ENCODE data around the gene EFCAB8.
"Not testable (repeated sequence)": the region's sequence is repeated elsewhere in the genome, so short reads cannot be mapped to it uniquely, and the experiment has no call there.

Gene EFCAB8

DNA sequence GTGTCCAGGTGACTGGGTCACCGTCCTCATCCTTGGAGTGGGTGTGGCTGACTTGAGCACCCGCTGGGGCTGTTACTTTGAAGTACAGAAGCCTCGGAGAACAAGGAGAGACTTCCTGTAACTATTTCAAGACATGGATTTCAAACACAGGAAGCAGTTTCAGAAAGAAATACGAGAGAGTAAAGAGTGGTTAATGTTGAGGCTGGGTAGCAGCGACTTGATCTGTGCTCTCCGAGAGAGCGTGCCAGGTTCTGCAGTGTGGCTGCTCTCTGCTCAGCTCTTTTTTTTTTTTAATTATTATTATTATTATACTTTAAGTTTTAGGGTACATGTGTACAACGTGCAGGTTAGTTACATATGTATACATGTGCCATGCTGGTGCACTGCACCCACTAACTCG, 17.5 kb upstream of the EFCAB8 start:
- Histone ChIP-seq H3K4me3 (no peak overlapping the region), H3K27ac (no peak overlapping the region)

DNA sequence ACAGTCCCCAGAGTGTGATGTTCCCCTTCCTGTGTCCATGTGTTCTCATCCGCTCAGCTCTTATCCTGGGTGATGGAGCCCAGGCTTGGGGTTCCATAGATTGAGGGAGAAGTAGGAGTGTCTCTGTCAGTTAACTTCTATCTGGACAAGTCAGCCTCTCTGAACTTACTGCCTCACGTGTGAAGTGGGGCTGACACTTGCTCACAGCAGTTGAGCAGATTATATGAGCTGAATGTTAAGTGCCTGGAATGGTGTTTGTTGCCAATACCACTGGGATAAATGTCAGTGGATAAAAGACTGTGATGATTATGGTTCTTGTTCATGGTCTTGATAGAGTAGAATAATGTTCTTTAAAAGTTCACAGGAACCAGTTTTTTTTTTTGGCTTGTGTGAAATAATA, 17.1 kb upstream of the EFCAB8 start:
- Histone ChIP-seq H3K27ac (no peak overlapping the region), H3K4me3 (no peak overlapping the region)

DNA sequence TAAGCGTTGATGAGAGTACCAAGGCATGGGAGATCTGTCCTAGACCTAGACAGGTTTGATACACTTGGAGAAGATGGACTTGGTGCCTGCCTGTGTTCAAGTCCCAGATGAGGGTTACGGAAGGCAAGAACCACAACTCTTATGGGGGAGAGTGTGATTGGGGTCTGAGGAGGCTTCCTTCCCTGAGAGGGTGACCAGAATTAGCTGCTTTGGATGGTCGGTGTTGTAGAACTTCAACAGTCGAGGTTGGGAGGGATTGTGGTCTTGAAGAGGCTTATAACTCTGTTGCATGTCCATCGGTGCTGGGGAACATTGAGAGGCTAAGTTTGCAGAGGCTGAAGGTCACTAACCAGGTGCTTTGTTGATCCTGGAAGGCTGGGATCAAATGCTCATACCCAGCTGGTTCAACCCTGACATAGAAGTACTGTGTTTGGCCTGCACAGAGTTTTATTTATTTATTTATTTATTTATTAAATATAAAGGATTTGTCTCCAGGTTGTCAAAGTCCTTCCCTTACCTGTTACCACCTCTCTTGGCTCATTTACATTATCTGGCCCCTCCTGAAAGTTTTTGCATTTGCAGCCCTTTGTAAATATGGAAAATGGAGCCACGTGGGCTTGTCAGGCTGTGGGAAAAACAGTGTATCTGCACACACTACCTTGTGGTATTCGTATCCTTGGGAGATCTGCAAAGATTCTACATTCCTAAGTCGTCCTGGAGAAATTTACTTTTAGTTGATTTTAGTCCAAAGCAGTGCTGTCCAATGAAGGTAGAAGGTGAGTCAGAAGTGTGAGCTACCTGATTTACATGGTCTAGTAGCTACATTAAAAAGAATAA, 15.8 kb upstream of the EFCAB8 start:
- Histone ChIP-seq H3K27ac (no peak overlapping the region), H3K4me3 (no peak overlapping the region)

DNA sequence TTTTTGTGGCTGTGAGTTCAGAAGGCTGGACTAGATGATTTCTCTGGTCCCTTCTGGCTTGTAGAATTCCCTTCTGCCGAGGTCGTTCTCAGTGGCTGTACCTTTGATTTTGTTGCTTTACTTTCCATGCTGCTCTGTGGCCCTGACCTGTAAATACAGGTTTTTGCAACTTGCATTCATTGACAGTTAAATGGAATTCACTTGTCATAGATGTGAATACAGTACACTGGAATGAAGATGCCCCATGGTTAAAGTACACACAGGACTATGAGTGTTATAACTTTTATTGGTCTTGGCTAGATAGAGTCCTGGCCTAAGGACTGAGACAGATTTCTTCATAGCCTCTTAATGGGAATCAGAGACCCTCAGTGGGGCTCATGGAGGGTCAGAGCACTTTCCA, 12.9 kb upstream of the EFCAB8 start:
- H3K4me3 ChIP-seq, result no peak overlapping the region
- no peak overlapping the region for H3K27ac ChIP-seq

DNA sequence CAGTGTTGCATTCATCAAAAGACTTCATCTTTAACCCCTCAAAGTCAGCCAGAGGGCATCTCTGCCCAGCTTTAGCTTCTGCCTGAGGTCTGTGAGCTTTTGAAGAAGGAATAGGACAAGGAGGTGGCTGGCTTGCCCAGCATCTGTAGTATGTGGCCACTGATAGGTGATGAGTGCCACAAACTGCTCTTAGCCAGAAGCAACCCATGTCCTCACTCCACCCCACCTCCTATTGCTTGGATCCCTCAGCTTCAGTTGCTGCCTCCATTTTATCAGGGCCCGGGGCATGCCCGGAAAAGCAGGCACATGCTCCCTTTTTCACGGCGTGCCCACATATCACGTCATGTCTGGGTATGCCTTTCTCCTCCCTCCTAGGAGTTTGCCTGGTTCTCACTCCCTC, 11.9 kb upstream of the EFCAB8 start:
- no peak overlapping the region for H3K4me3 ChIP-seq
- no peak overlapping the region for H3K27ac ChIP-seq

DNA sequence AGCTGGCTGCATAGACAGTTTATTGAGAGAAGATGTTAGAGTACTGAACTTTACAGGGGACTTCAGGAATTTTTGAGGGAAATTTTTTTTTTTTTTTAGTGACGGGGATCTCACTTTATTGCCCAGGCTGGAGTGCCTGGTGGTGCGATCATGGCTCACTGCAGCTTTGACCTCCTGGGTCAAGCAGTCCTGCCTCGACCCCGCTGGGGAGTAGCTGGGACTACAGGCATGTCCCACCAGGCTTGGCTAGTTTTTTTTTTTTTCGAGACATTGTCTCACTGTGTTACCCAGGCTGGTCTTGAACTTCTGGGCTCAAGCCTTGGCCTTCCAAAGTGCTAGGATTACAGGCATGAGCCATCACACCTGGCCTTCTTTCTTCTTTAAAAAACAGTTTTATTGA, 10.8 kb upstream of the EFCAB8 start:
- Histone ChIP-seq H3K4me3 (no peak overlapping the region), H3K27ac (no peak overlapping the region)

DNA sequence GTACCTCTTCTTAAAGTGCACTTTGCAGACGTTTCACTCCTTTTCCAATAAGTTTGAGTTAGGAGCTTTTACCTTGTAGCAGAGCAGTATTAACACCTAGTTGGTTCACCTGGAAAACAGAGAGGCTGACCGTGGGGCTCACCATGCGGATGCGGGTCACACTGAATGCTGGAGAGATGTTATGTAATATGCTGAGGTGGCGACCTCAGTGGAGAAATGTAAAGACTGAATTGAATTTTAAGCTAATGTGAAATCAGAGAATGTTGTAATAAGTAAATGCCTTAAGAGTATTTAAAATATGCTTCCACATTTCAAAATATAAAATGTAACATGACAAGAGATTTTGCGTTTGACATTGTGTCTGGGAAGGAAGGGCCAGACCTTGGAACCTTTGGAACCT, 9.9 kb upstream of the EFCAB8 start:
- no peak overlapping the region for H3K27ac ChIP-seq

DNA sequence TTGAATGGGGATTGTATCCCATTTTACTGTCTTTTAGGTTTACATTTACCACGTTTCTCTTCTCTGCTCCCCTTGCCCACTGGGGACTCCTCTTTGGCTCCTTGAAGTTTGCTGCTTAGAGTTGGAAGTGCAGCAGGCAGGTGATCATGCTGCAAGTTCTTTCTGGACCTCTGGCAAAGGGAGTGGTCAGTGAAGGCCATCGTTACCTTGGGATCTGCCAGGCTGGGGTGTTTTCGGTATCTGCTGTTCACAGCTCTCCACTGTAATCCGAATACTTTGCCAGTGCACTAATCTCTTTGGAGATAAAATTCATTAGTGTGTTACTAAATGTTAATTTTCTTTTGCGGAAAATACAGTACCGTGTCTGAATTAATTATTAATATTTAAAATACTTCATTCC, 9.1 kb upstream of the EFCAB8 start:
- H3K27ac ChIP-seq, result no peak overlapping the region
- no peak overlapping the region for H3K4me3 ChIP-seq

More for the DNA sequence above, 9.9 kb upstream of the EFCAB8 start:
- H3K4me3 ChIP-seq, result no peak overlapping the region

DNA sequence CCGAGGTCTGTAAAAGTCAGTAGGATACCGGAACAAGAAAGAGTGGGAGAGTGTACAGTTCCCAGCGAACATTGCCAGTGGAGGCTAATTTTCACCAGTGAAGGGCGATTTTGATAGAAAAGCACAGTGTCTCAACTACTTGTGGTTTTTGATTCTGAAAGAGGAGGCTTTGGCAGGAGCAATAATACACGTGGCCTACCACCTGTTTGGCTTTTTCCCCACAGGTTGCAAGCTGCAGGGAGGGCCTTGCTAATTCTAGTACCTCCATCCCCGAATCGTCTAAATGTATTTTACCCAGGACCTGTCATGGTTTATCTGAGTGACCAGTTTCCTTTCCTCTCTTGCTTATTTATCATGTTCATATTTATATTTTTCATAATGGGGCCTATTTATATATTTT, 3.3 kb upstream of the EFCAB8 start:
- H3K27ac ChIP-seq, result no peak overlapping the region
- H3K4me3 ChIP-seq, result no peak overlapping the region

DNA sequence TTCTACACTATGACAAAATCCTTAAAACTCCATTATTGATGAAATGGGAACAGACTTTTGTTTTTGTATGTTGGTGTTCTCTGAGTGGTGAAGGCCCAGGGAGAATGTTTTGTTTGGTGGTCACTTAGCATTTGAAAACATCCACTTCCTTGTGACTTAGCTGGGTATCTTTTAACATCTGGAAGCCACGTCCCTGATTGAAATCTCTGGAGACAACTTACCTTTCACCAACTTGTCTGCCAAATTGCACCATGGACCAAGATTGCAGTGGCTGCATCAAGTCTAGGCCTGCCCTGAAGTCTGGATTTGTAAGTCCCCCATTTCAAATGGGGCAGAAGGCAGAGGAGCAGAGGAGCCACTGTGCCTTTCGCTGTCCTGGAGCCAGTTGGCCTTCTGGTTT, 534 bp upstream of the EFCAB8 start:
- no peak overlapping the region for H3K4me3 ChIP-seq
- H3K27ac ChIP-seq, result no peak overlapping the region

DNA sequence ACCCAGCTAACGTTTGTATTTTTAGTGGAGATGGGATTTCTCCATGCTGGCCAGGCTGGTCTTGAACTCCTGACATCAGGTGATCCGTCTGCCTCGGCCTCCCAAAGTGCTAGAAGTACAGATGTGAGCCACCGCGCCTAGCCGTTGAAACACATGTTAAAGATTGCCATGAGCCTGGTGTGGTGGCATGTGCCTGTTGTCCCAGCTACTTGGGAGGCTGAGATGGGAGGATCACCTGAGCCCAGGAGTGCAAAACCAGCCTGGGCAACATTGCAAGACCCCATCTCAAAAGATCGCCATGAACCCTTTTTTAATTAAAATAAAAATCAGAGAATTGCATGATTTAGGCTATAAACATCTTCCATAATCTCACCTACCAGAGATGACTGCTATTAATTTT, 2.7 kb downstream of the EFCAB8 start:
- H3K4me3 ChIP-seq, result no peak overlapping the region
- no peak overlapping the region for H3K27ac ChIP-seq

DNA sequence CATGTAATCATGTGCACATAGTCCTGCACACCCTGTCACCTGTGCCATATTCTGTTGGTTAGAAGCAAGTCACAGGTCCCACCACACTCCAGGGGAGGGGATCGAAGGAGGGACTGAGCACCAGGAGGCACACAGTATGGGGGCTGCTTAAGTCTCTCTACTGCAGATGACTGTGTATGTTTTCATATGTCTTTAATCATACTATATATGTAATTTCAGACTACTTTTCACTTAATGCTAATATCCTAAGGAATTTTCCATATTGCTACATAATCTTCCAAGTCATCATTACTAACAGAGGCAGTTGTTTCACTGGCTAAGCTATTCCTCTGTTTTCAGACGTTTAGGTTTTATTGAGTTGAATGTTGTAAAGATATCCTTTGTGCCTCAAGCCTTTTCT, 10.8 kb downstream of the EFCAB8 start:
- H3K27ac ChIP-seq, result no peak overlapping the region
- no peak overlapping the region for H3K4me3 ChIP-seq

DNA sequence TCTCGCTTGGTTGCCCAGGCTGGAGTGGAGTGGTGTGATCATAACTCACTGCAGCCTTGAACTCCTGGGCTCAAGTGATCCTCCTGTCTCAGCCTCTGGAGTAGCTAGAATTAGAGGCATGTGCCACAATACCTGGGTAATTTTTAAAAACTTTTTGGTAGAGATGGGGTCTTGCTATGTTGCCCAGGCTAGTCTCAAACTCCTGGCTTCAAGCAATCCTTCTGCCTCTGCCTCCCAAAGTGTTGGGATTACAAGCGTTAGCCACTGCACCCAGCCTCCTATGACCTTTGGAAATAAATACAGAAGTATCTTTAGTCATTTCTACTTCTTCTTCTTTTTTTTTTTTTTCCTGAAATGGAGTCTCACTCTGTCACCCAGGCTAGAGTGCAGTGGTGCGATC, 11.8 kb downstream of the EFCAB8 start:
- not testable (repeated sequence) for H3K27ac ChIP-seq

DNA sequence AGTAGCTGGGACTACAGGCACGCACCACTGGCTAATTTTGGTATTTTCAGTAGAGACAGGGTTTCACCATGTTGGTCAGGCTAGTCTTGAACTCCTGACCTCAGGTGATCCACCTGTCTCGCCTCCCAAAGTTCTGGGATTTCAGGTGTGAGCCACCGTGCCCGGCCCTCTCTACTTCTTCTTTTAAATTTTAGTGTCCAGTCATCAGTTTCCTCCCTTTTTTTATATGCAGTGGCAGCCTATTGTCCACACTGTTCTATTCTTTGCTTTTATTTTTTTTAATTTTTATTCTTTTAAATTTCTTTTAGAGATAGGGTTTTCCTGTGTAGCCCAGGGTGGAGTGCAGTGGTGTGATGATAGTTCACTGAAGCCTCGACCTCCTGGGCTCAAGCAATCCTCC, 12.3 kb downstream of the EFCAB8 start:
- Histone ChIP-seq H3K4me3 (no peak overlapping the region), H3K27ac (no peak overlapping the region)

More for the DNA sequence above, 11.8 kb downstream of the EFCAB8 start:
- not testable (repeated sequence) for H3K4me3 ChIP-seq

DNA sequence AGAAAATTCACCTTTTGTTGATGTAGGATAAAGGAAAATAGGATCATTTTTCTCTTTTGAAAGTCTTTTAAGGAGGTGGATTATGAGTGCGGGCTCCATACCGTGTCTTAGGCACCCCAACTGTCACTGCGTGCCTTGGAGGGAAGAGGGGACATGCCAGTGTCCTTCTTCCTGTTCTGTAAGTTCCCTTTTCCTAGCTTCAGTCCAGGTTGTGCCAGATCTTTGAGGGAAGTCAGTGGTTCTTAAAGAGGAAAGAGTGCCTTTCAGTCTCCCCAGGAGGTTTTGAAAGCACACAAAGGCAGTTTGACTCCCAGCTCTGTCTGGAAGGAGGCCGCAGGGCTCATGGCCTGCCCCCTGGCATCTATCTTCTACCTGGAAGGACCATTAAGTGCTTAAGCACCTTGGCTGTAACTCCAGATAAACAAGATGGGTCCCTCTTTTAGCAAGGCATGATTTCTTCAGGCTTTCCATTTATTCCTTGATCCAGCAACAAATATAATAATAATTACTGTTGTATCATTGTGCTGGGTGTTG, 13.0 kb downstream of the EFCAB8 start:
- Histone ChIP-seq H3K4me3 (no peak overlapping the region), H3K27ac (no peak overlapping the region)

DNA sequence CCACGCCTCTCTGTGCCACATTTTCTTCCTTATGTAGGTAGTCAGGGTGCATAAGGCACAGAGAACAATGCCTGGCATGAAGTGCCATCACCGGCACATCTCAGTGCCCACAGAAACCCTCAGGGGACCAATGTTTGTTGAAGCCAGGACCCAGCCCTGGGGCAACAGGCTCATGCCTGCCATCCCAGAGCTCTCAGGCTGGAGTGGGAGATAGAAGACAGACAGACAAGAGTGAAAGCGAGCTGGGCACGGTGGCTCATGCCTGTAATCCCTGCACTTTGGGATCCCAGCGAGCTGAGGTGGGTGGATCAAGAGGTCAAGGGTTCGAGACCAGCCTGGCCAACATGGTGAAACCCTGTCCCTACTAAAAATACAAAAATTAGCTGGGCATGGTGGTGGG, 13.5 kb downstream of the EFCAB8 start:
- Histone ChIP-seq H3K27ac (no peak overlapping the region), H3K4me3 (no peak overlapping the region)

DNA sequence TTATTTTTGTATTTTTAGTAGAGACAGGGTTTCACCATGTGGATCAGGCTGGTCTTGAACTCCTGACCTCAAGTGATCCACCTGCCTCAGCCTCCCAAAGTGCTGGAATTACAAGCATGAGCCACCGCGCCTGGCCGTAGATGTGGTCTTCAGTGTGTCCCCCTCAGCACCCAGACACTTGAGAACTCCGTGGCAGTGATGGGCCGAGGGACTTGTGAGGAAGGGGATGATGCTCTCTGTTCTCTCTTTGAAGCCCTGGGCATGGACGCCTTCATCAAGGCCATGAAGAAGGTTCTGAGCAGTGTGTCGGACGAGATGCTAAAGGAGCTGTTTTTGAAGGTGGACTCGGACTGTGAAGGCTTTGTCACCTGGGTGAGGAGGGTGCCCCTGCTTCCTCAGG, 16.9 kb downstream of the EFCAB8 start:
- no peak overlapping the region for H3K4me3 ChIP-seq
- no peak overlapping the region for H3K27ac ChIP-seq

DNA sequence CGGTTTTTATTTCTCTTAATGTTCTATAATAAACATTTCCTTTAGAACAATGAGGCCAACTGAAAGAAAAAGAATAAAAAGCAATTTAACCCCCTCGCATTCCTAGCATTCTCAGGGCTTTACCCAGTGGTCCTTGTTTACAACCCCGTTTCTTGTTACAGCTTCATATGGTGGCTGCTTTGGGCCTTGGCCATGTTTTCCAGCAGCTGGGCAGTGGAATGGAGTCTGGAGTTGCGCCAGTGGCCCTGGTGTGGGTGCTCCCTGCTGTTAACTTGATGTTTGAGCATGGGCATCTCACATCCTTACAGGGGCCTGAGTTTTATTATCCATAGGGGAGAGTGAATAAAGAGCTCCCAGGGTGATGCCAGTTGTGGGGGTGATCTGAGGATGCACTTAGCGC, 18.8 kb downstream of the EFCAB8 start:
- Histone ChIP-seq H3K4me3 (no peak overlapping the region), H3K27ac (no peak overlapping the region)

DNA sequence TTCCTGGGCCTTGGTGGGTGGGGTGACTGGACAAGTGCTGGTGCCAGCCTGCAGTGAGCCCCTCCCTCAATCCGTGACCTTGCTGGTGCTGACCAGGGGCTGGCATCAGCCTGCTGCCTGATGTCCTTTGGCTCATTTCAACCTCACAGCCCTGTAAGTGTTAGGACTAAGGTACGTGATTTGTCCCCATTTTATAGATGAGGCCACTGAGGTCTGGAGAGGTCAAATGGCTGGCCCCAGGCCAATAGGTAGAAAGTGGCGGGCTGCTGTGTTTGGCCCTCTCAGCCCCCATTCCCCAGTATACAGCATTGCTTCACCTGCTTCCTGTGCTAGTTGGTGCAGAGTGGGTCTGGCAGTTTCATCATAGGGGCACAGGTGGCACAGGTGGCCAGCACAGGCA, 20.1 kb downstream of the EFCAB8 start:
- H3K4me3 ChIP-seq, result no peak overlapping the region
- no peak overlapping the region for H3K27ac ChIP-seq

DNA sequence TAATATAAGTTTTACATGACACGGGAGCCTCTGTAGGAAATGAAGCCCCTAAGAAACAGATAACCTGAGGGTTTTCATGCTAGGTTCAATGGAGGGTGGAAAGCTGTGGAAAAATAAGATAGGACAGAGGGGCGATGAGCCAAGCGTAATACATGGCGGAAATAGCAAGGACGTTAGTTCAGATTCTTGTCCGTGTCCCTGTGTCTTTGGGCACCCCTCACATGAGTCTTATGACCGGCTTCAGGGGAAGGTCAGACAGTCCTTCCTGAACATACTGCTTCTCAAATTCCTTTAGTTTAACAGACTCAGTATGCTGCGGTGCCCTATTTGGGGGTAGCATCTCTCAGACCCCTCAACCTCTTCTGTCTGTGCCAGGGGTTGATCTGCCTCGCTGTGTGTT, 20.8 kb downstream of the EFCAB8 start:
- Histone ChIP-seq H3K4me3 (no peak overlapping the region), H3K27ac (no peak overlapping the region)

DNA sequence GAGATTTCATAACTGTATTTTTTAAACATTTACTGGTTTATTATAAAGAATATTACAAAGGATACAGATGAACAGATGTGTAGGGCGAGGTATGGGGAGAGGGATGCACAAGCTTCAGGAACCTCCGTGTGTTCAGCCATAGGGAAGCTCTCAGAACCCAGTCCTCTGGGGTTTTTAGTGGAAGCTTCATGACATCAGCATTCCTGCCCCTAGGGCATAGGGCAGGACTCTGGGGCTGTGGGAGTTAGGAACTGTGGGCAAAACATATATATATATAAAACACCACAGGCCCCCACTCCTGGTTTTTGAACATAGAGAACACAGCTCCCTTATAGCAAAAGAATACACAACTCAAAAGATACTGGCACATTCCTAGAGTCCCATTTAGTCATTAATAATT, 21.9 kb downstream of the EFCAB8 start:
- H3K27ac ChIP-seq, result no peak overlapping the region
- no peak overlapping the region for H3K4me3 ChIP-seq

DNA sequence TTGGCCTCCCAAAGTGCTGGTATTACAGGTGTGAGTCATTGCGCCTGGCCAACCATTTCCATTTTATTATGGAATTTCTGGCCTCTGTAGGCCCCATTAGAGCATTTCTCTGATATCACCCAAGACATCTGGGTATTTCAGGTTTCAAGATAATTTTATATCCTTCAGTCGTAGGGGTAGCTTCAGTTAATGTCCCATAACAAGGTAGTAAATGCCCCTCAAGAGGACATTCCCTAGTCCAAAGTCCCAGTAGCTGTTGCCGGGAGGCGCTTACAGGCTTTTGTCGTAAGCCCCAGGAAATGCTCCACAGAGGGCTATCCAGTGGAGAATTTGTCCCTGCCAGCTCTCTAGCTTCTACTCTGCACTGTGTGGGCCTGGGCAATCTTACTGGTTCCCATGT, 24.4 kb downstream of the EFCAB8 start:
- Histone ChIP-seq H3K27ac (no peak overlapping the region), H3K4me3 (no peak overlapping the region)
